ENCODE measurements around the gene CHI3L1. TPM values are rescaled to one million over a fixed set of nuclear protein-coding genes. Genes with fewer than 3 reads are reported as not detected.

The CHI3L1 gene
- total RNA-seq, 1 experiment from 2014 or later, result not detected

- Histone ChIP-seq H3K79me2 (ENCODE audit: insufficient read depth, low read length) (no peaks in the 10 kb centered on the region), H3K9ac (ENCODE audit: low read length) (no peak overlapping the region), H3K4me2 (ENCODE audit: low read length) (no peak overlapping the region), H3K4me1 (ENCODE audit: control insufficient read depth in 1 of 2, insufficient read depth in 2 of 2, low read length in 2 of 2) (peaks cover 0 to 10% of the 10 kb centered on the region in 2 experiments; a peak in 2 of 4 replicates), H3K36me3 (ENCODE audit: control insufficient read depth in 1 of 2, insufficient read depth in 2 of 2, low read length in 2 of 2) (no peaks in the 10 kb centered on the region), H4K20me1 (ENCODE audit: insufficient read depth) (no peaks in the 10 kb centered on the region), H3K9me2 (ENCODE audit: insufficient read depth) (no peaks in the 10 kb centered on the region), H2AFZ (ENCODE audit: low read depth, low read length, poor library complexity, severe bottlenecking) (no peak overlapping the region), H3K9me3 (ENCODE audit: control insufficient read depth in 1 of 2, insufficient read depth in 1 of 2, low read depth in 1 of 2, low read length in 2 of 2) (no peaks in the 10 kb centered on the region), H3K27ac (ENCODE audit: low read depth, low read length) (no peak overlapping the region), H3K4me3 (replicated peaks in 1 of 2; ENCODE audit: low read depth in 1 of 2, low read length in 2 of 2) (no peak overlapping the region), H3K27me3 (ENCODE audit: insufficient read depth, low read length) (no peaks in the 10 kb centered on the region)
- intact Hi-C loops (cut with micrococcal nuclease), result no loop called here
- TF ChIP-seq EZH2 (IDR thresholded peaks at IDR 0.05), result no peak
- no peak for TF ChIP-seq SRF (IDR thresholded peaks at IDR 0.05; ENCODE audit: low read depth)
- TF ChIP-seq MAX (IDR thresholded peaks at IDR 0.05), result no peak
- no peak for TF ChIP-seq EGR1 (IDR thresholded peaks at IDR 0.05; ENCODE audit: low read depth)
- BruUV-seq (replicated peaks), result no TSS peak
- ATAC-seq (no peak), DNase-seq (ENCODE audit: low read depth, low spot score) (no peak)
- ChIA-PET RAD21 (ENCODE audit: low non-redundant PET in 1 of 2, low total read pairs in 2 of 2, uncharacterized antibody in 2 of 2, unreplicated experiment in 2 of 2) (no interaction called here), POLR2A (no interaction called here), CTCF (no interaction called here)
These were observed 14.4 kb upstream of the CHI3L1 start for GRCh38 chr1:203200916-203201315.

- CTCF ChIA-PET, result interaction anchor here (0.9 kb wide), 1 partner anchor 68 kb away, joined by 3 read pairs; no protein-coding TSS in a partner anchor
- Histone ChIP-seq H3K4me3 (replicated peaks in 1 of 2; ENCODE audit: low read depth in 1 of 2, low read length in 2 of 2) (no peak overlapping the region), H3K4me2 (ENCODE audit: low read length) (no peak overlapping the region), H3K9me3 (ENCODE audit: control insufficient read depth in 1 of 2, insufficient read depth in 1 of 2, low read depth in 1 of 2, low read length in 2 of 2) (no peaks in the 10 kb centered on the region), H2AFZ (ENCODE audit: low read depth, low read length, poor library complexity, severe bottlenecking) (no peak overlapping the region), H3K4me1 (ENCODE audit: control insufficient read depth in 1 of 2, insufficient read depth in 2 of 2, low read length in 2 of 2) (peaks cover 0 to 10% of the 10 kb centered on the region in 2 experiments; a peak in 2 of 4 replicates), H3K9me2 (ENCODE audit: insufficient read depth) (no peaks in the 10 kb centered on the region), H3K27ac (ENCODE audit: low read depth, low read length) (no peak overlapping the region), H3K36me3 (ENCODE audit: control insufficient read depth in 1 of 2, insufficient read depth in 2 of 2, low read length in 2 of 2) (no peaks in the 10 kb centered on the region), H3K79me2 (ENCODE audit: insufficient read depth, low read length) (no peaks in the 10 kb centered on the region), H3K9ac (ENCODE audit: low read length) (no peak overlapping the region), H4K20me1 (ENCODE audit: insufficient read depth) (no peaks in the 10 kb centered on the region), H3K27me3 (ENCODE audit: insufficient read depth, low read length) (no peaks in the 10 kb centered on the region)
- DNase-seq (ENCODE audit: low read depth, low spot score) (no peak), ATAC-seq (no peak)
- no peak for TF ChIP-seq MAX (IDR thresholded peaks at IDR 0.05)
- TF ChIP-seq SP1 (IDR thresholded peaks at IDR 0.05; ENCODE audit: low read depth), result no peak
- no peak for TF ChIP-seq REST (IDR thresholded peaks at IDR 0.05; ENCODE audit: low read depth)
- BruUV-seq (replicated peaks), result no TSS peak
- RAD21 ChIA-PET (ENCODE audit: low non-redundant PET in 1 of 2, low total read pairs in 2 of 2, uncharacterized antibody in 2 of 2, unreplicated experiment in 2 of 2), result interaction anchor here in 1 of 2 experiments (0.7 kb wide), 1 partner anchor 16 kb away, joined by 3 read pairs; no protein-coding TSS in a partner anchor
- intact Hi-C loops (cut with micrococcal nuclease), result no loop called here
- POLR2A ChIA-PET, result no interaction called here
These were observed 13.5 kb upstream of the CHI3L1 start for GRCh38 chr1:203199816-203200571.
